Uterus (tissue), 2 donors: ENCODE measurements around the gene ZC3H7B.

ENCODE experiments used
- POLR2A ChIP-seq, 2 donors: fragments of 450-650 bp; IDR thresholded peaks; one replicate each; pipeline ENCODE4 v1.6.1; 2016; ENCODE audit warnings: antibody characterized with exemption in 2 of 2, mild to moderate bottlenecking in 1 of 2, moderate library complexity in 1 of 2
- TF ChIP-seq, protein P1 (sequence below), 4 experiments: fragments of 200-600 bp in 2 of 4; fragments of 450-650 bp in 2 of 4; sonication (generic) in 2 of 4; IDR thresholded peaks; one replicate each; pipeline ENCODE4 v1.5.1; 2016 to 2019; ENCODE audit warnings: antibody characterized with exemption in 4 of 4, mild to moderate bottlenecking in 2 of 4, moderate library complexity in 1 of 4

DNA sequence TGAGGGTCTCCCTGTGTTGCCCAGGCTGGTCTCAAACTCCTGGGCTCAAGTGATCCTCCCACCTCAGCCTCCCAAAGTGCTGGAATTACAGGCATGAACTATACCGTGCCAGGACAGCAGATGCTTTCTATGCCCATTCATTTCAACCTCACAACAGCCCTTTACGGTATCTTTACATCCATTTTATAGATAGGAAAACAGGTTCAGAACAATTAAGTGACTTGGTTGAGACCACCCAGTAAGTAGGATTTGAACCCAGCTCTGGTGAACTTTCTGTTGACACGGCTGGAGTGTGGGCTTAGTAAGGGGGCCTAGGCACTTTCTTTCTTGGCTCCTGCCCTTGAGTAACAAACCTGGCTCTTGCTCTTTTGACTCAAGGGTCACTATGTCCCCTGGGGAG, 106.1 kb downstream of the ZC3H7B start:
- TF ChIP-seq, protein P1, sequence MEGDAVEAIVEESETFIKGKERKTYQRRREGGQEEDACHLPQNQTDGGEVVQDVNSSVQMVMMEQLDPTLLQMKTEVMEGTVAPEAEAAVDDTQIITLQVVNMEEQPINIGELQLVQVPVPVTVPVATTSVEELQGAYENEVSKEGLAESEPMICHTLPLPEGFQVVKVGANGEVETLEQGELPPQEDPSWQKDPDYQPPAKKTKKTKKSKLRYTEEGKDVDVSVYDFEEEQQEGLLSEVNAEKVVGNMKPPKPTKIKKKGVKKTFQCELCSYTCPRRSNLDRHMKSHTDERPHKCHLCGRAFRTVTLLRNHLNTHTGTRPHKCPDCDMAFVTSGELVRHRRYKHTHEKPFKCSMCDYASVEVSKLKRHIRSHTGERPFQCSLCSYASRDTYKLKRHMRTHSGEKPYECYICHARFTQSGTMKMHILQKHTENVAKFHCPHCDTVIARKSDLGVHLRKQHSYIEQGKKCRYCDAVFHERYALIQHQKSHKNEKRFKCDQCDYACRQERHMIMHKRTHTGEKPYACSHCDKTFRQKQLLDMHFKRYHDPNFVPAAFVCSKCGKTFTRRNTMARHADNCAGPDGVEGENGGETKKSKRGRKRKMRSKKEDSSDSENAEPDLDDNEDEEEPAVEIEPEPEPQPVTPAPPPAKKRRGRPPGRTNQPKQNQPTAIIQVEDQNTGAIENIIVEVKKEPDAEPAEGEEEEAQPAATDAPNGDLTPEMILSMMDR (IDR thresholded peaks at IDR 0.05): no peak
- no peak for TF ChIP-seq POLR2A (IDR thresholded peaks at IDR 0.05)
